ENCODE data around the gene NIPSNAP3A.

The NIPSNAP3A gene

GRCh38 chr9:104800068-104800785 lies 52.7 kb downstream of the NIPSNAP3A start:
- Histone ChIP-seq H3K36me3 (ENCODE audit: insufficient read depth, low read length) (peaks cover 88% of the 10 kb centered on the region), H2AFZ (ENCODE audit: low read depth, low read length) (no peak overlapping the region), H3K4me3 (ENCODE audit: low read length) (no peak overlapping the region), H3K4me1 (ENCODE audit: insufficient read depth, low read length) (no peaks in the 10 kb centered on the region), H3K27me3 (ENCODE audit: insufficient read depth, low read length) (no peaks in the 10 kb centered on the region), H3K9me3 (ENCODE audit: low read length) (no peaks in the 10 kb centered on the region)

DNA sequence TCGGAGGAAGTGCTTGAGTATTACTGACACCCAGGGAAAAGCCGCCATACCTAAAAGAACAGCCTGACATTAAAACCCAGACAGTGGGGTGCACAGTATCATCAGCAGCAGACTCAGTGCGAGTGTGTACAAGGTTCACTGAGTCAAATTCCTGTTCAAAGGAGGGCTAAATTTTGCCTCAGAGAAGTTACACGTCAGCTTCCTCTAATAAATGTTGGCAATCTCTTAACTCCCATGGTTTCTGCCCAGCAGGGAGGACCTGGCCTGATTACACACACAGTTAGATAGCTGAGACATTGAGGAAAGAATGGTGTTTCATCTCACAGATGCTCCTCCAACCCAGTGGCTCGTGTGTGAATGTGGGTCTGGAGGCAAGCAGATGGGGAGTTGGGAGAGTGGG lies 54.6 kb downstream of the NIPSNAP3A start:
- Histone ChIP-seq H3K4me1 (ENCODE audit: insufficient read depth, low read length) (no peaks in the 10 kb centered on the region), H3K9me3 (ENCODE audit: low read length) (no peaks in the 10 kb centered on the region), H3K27me3 (ENCODE audit: insufficient read depth, low read length) (no peaks in the 10 kb centered on the region), H2AFZ (ENCODE audit: low read depth, low read length) (no peak overlapping the region), H3K36me3 (ENCODE audit: insufficient read depth, low read length) (peaks cover 87% of the 10 kb centered on the region), H3K4me3 (ENCODE audit: low read length) (no peak overlapping the region)

DNA sequence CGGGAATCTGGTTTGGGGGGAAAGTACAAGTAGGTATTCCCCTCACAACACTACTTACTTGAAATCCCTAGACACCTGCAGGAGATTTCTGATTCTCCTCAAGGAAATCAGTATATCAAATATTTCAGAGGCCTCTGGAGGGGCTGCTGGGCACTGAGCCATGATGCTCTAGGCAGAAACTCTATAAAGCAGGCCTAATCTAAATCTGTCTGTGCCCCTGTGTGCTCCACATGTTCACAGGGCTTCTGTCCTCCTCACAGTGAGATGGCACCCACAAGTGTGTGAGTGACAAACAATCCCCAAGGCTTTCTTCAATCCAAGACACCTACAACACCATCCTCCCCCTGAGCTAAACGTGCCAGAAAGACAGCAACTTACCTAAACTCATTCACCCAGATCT lies 55.4 kb downstream of the NIPSNAP3A start:
- Histone ChIP-seq H3K9me3 (ENCODE audit: low read length) (no peaks in the 10 kb centered on the region), H3K27me3 (ENCODE audit: insufficient read depth, low read length) (no peaks in the 10 kb centered on the region), H3K4me3 (ENCODE audit: low read length) (no peak overlapping the region), H3K4me1 (ENCODE audit: insufficient read depth, low read length) (no peaks in the 10 kb centered on the region), H3K36me3 (ENCODE audit: insufficient read depth, low read length) (peaks cover 79% of the 10 kb centered on the region), H2AFZ (ENCODE audit: low read depth, low read length) (no peak overlapping the region)

GRCh38 chr9:104805441-104805840 lies 58.0 kb downstream of the NIPSNAP3A start:
- Histone ChIP-seq H2AFZ (ENCODE audit: low read depth, low read length) (no peak overlapping the region), H3K4me3 (ENCODE audit: low read length) (no peak overlapping the region), H3K4me1 (ENCODE audit: insufficient read depth, low read length) (no peaks in the 10 kb centered on the region), H3K36me3 (ENCODE audit: insufficient read depth, low read length) (peaks cover 78% of the 10 kb centered on the region), H3K9me3 (ENCODE audit: low read length) (no peaks in the 10 kb centered on the region), H3K27me3 (ENCODE audit: insufficient read depth, low read length) (no peaks in the 10 kb centered on the region)

DNA sequence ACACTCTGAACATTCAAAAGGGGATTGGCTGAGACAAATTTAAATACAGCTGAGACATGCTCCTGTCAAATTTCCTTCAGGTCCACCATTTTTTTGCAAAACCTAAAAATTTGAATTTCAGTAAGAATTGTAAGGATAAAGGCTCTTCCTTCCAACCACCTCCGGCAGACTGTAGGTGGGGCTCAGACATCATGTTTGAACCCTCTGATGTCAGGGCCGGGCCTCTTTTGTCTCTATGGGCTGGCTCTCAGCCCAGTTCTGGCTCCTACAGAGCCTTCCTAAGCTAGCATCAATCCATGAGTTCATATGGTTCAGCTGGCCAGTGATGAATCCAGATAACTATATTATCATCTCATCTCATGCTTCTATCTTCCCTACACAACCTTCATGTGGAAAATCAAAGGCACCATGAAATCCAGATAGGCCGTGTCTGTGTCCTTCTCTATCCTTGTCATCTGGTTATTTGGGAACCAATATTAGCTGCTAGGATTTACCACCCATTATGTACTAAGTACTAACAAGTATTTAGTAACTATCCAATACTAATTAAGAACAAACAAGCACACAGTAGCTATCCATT lies 60.6 kb downstream of the NIPSNAP3A start:
- no peaks in the 10 kb centered on the region for H3K27me3 ChIP-seq (ENCODE audit: insufficient read depth, low read length)
- H2AFZ ChIP-seq (ENCODE audit: low read depth, low read length): no peak overlapping the region
- no peaks in the 10 kb centered on the region for H3K4me1 ChIP-seq (ENCODE audit: insufficient read depth, low read length)
- H3K9me3 ChIP-seq (ENCODE audit: low read length): no peaks in the 10 kb centered on the region
- H3K36me3 ChIP-seq (ENCODE audit: insufficient read depth, low read length): peaks cover 83% of the 10 kb centered on the region
- no peak overlapping the region for H3K4me3 ChIP-seq (ENCODE audit: low read length)

Measured in neuron (in vitro differentiated cells).